Activated gamma-delta T cell treated with Interleukin-2 at 50 U/mL for 16 hours (primary cell): ENCODE data around the gene KRCC1.
A peak's percentile ranks its signal among the peaks of the same experiment; 100 is the strongest.
"Not testable (repeated sequence)": the region's sequence is repeated elsewhere in the genome, so short reads cannot be mapped to it uniquely, and the experiment has no call there.

Experiments
- DNase-seq: peaks from one replicate; pipeline ENCODE4 v3.0.0-alpha.2; 2020

Gene KRCC1

GRCh38 chr2:88038263-88039105, 17.1 kb downstream of the KRCC1 start:
- DNase-seq, result no peak

- DNase-seq, result no peak
Observed at GRCh38 chr2:88036606-88037005, 19.0 kb downstream of the KRCC1 start.

GRCh38 chr2:88036182-88036581, 19.4 kb downstream of the KRCC1 start:
- no peak for DNase-seq

GRCh38 chr2:88032070-88032702, 23.4 kb downstream of the KRCC1 start:
- DNase-seq, result no peak

GRCh38 chr2:88028931-88029330, 26.7 kb downstream of the KRCC1 start:
- DNase-seq, result no peak

GRCh38 chr2:88027697-88028389, 27.7 kb downstream of the KRCC1 start:
- DNase-seq, result no peak

- DNase-seq, result no peak
Observed at GRCh38 chr2:88024509-88024908, 31.1 kb downstream of the KRCC1 start.

GRCh38 chr2:88022669-88022921, 33.0 kb downstream of the KRCC1 start:
- DNase-seq, result no peak

- DNase-seq, result no peak
Observed at GRCh38 chr2:88019985-88020384, 35.6 kb downstream of the KRCC1 start.

- DNase-seq, result no peak
Observed at GRCh38 chr2:88018909-88019308, 36.7 kb downstream of the KRCC1 start.

GRCh38 chr2:88018077-88018805, 37.3 kb downstream of the KRCC1 start:
- DNase-seq, result not testable (repeated sequence)

- not testable (repeated sequence) for DNase-seq
Observed at GRCh38 chr2:88017780-88018038, 37.9 kb downstream of the KRCC1 start.

- no peak for DNase-seq
Observed at GRCh38 chr2:88016960-88017779, 38.4 kb downstream of the KRCC1 start.

- peak; percentile 70 for DNase-seq
Observed at GRCh38 chr2:88016086-88016959, 39.3 kb downstream of the KRCC1 start, which contains the start of gene RNU2-63P. RNU2-63P (minus strand) TSS chr2:88016547.

GRCh38 chr2:88011011-88011410, 44.6 kb downstream of the KRCC1 start:
- DNase-seq, result no peak

- DNase-seq, result no peak
Observed at GRCh38 chr2:88010136-88010535, 45.4 kb downstream of the KRCC1 start.

GRCh38 chr2:88006912-88007439, 48.6 kb downstream of the KRCC1 start:
- no peak for DNase-seq

- DNase-seq, result no peak
Observed at GRCh38 chr2:88005776-88006175, 49.8 kb downstream of the KRCC1 start.

GRCh38 chr2:88003074-88003755, 52.4 kb downstream of the KRCC1 start:
- DNase-seq, result no peak

- no peak for DNase-seq
Observed at GRCh38 chr2:88002359-88002707, 53.2 kb downstream of the KRCC1 start.

- not testable (repeated sequence) for DNase-seq
Observed at GRCh38 chr2:88000474-88000873, 55.1 kb downstream of the KRCC1 start.
